NCI-H1436 treated with DMSO at 0.1 percent for 48 hours (cell line): ENCODE data around the gene ABCA7.

ENCODE experiments used
- DNase-seq: peaks from one replicate; lab custom pipeline; 2025; lab: John Stamatoyannopoulos, UW

Gene ABCA7

GRCh38 chr19:1040476-1041271 lies 767 bp downstream of the ABCA7 start:
- peak; percentile 78 for DNase-seq

- no peak for DNase-seq
These were observed 1.4 kb downstream of the ABCA7 start for GRCh38 chr19:1041272-1041834.

GRCh38 chr19:1041835-1042685 lies 2.2 kb downstream of the ABCA7 start:
- no peak for DNase-seq

- no peak for DNase-seq
These were observed 3.0 kb downstream of the ABCA7 start for GRCh38 chr19:1042689-1043511.

- no peak for DNase-seq
These were observed 5.3 kb downstream of the ABCA7 start for GRCh38 chr19:1045247-1045603.

- no peak for DNase-seq
These were observed 6.3 kb downstream of the ABCA7 start for GRCh38 chr19:1046117-1046626.

GRCh38 chr19:1046836-1047695 lies 7.2 kb downstream of the ABCA7 start:
- no peak for DNase-seq

GRCh38 chr19:1047696-1048147 lies 7.8 kb downstream of the ABCA7 start:
- DNase-seq = no peak

- DNase-seq = no peak
These were observed 9.2 kb downstream of the ABCA7 start for GRCh38 chr19:1049106-1049505.

GRCh38 chr19:1049800-1050199 lies 9.9 kb downstream of the ABCA7 start:
- DNase-seq = no peak

- no peak for DNase-seq
These were observed 11.3 kb downstream of the ABCA7 start for GRCh38 chr19:1050989-1051788.

- no peak for DNase-seq
These were observed 11.9 kb downstream of the ABCA7 start for GRCh38 chr19:1051791-1052190.

- DNase-seq = no peak
These were observed 12.6 kb downstream of the ABCA7 start for GRCh38 chr19:1052349-1052975.

- no peak for DNase-seq
These were observed 13.5 kb downstream of the ABCA7 start for GRCh38 chr19:1053176-1054101.

- DNase-seq = no peak
These were observed 14.5 kb downstream of the ABCA7 start for GRCh38 chr19:1054102-1055027.

- no peak for DNase-seq
These were observed 15.1 kb downstream of the ABCA7 start for GRCh38 chr19:1055028-1055425.
